PC-3 (cell line): Measurements from ENCODE around the gene PGAP6. TPM values are rescaled to one million over a fixed set of nuclear protein-coding genes. Genes with fewer than 3 reads are reported as not detected.
"Not testable (repeated sequence)": the region's sequence is repeated elsewhere in the genome, so short reads cannot be mapped to it uniquely, and the experiment has no call there.

ENCODE experiments used
- ATAC-seq: fragments of 200-7000 bp; cut with Tn5 transposase; 2 replicates; pipeline ENCODE4 v1.9.1; 2020; ENCODE audit warnings: mild to moderate bottlenecking, moderate library complexity
- BruUV-seq: library from RNA; stranded (reverse); fragments of 400-500 nt; replicated peaks from 2 replicates; lab custom pipeline; 2021; lab: Mats Ljungman, UMichigan
- CTCF ChIA-PET: fragments of 300-600 bp; sonication (Branson Sonifier 250); formaldehyde crosslinking; loops from one replicate; lab custom pipeline; 2022; ENCODE audit warnings: antibody characterized with exemption; lab: Charles Lee
- POLR2A ChIA-PET: fragments of 300-600 bp; sonication (Branson Sonifier 250); formaldehyde crosslinking; loops from one replicate; lab custom pipeline; 2022; ENCODE audit warnings: antibody characterized with exemption; ENCODE audit not compliant: unreplicated experiment; lab: Charles Lee
- DNase-seq: peaks from one replicate; pipeline ENCODE4 v3.0.0-alpha.2; 2015
- H2AFZ ChIP-seq: fragments of 300-600 bp; sonication (generic); 2 replicates; pipeline ENCODE4 v1.6.0; 2016; ENCODE audit warnings: antibody characterized with exemption, low read length
- H3F3A ChIP-seq: fragments of 300-600 bp; sonication (generic); one replicate; pipeline ENCODE4 v1.6.0; 2017; ENCODE audit warnings: antibody characterized with exemption, low read length, control low read depth, mild to moderate bottlenecking; ENCODE audit not compliant: unreplicated experiment
- H3K27ac ChIP-seq: fragments of 300-600 bp; sonication (generic); 2 replicates; pipeline ENCODE4 v1.5.1; 2016; ENCODE audit warnings: mild to moderate bottlenecking, low read length
- H3K27me3 ChIP-seq: fragments of 300-600 bp; sonication (generic); 2 replicates; pipeline ENCODE4 v1.6.1; 2016; ENCODE audit warnings: low read length, mixed read lengths
- H3K36me3 ChIP-seq: fragments of 300-600 bp; sonication (generic); 2 replicates; pipeline ENCODE4 v1.6.1; 2016; ENCODE audit warnings: low read depth, mixed run types, low read length, mixed read lengths
- H3K4me1 ChIP-seq: fragments of 300-600 bp; sonication (generic); 2 replicates; pipeline ENCODE4 v1.5.1; 2016; ENCODE audit warnings: low read length; ENCODE audit not compliant: insufficient read depth
- H3K4me2 ChIP-seq: fragments of 300-600 bp; sonication (generic); 2 replicates; pipeline ENCODE4 v1.6.0; 2016; ENCODE audit warnings: low read length
- H3K4me3 ChIP-seq: fragments of 300-600 bp; sonication (generic); 2 replicates; pipeline ENCODE4 v1.5.1; 2016; ENCODE audit warnings: mild to moderate bottlenecking, low read length, mixed read lengths
- H3K79me2 ChIP-seq: fragments of 300-600 bp; sonication (generic); 2 replicates; pipeline ENCODE4 v1.6.1; 2017; ENCODE audit warnings: low read length, mixed read lengths
- H3K9ac ChIP-seq: fragments of 300-600 bp; sonication (generic); 2 replicates; pipeline ENCODE4 v1.6.0; 2016; ENCODE audit warnings: mild to moderate bottlenecking, low read length
- H3K9me2 ChIP-seq: fragments of 300-600 bp; sonication (generic); replicated peaks from 2 replicates; pipeline ENCODE4 v1.6.1; 2016; ENCODE audit warnings: mixed run types, low read length, mixed read lengths
- H3K9me3 ChIP-seq: fragments of 300-600 bp; sonication (generic); 2 replicates; pipeline ENCODE4 v1.6.1; 2016; ENCODE audit warnings: low read length, mixed read lengths
- H4K20me1 ChIP-seq: fragments of 300-600 bp; sonication (generic); 2 replicates; pipeline ENCODE4 v1.6.1; 2016; ENCODE audit warnings: low read length, mixed read lengths
- EZH2 ChIP-seq: fragments of 300-600 bp; sonication (generic); IDR thresholded peaks from one replicate; pipeline ENCODE4 v1.6.1; 2017; ENCODE audit warnings: antibody characterized with exemption, mild to moderate bottlenecking, low read length; ENCODE audit not compliant: unreplicated experiment
- EZH2phosphoT487 ChIP-seq: fragments of 300-600 bp; sonication (generic); IDR thresholded peaks from 2 replicates; pipeline ENCODE4 v1.6.1; 2018; ENCODE audit warnings: mild to moderate bottlenecking, antibody characterized with exemption, low read length, borderline replicate concordance
- intact Hi-C: fragments of 100-400 bp; cut with micrococcal nuclease; formaldehyde crosslinking; loops from 2 replicates; pipeline ENCODE4 v1.9.0; 2023
- total RNA-seq: library from RNA; depleted of rRNA; stranded (reverse); fragments of >200 nt; gene quantifications from 2 replicates; pipeline ENCODE4 v1.2.3, GENCODE V29; 2014
- TF ChIP-seq, protein P1 (sequence below): fragments of 300-600 bp; sonication (generic); conservative IDR thresholded peaks from 2 replicates; pipeline ENCODE4 v1.5.1; 2017; ENCODE audit warnings: antibody characterized with exemption, low read depth, mild to moderate bottlenecking, low read length

The PGAP6 gene
- total RNA-seq, 1 experiment from 2014 or later = 40.8 TPM

DNA sequence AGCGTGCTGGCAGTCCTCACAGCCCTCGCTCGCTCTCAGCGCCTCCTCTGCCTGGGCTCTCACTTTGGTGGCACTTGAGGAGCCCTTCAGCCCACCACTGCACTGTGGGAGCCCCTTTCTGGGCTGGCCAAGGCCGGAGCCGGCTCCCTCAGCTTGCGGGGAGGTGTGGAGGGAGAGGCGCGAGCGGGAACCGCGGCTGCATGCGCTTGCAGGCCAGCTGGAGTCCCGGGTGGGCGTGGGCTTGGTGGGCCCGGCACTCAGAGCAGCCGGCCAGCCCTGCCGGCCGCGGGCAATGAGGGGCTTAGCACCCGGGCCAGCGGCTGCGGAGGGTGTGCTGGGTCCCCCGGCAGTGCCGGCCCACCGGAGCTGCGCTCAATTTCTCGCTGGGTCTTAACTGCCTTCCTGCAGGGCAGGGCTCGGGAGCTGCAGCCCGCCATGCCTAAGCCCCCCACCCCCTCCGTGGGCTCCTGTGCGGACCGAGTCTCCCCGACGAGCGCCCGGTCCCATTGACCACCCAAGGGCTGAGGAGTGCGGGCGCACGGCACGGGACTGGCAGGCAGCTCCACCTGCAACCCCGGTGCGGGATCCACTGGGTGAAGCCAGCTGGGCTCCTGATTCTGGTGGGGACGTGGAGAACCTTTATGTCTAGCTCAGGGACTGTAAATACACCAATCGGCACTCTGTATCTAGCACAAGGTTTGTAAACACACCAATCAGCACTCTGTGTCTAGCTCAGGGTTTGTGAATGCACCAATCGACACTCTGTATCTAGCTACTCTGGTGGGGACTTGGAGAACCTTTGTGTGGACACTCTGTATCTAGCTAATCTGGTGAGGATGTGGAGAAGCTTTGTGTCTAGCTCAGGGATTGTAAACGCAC, 40.4 kb downstream of the PGAP6 start:
- BruUV-seq, H3K4me1 ChIP-seq, H3K27me3 ChIP-seq, ATAC-seq, DNase-seq, POLR2A ChIA-PET, H3K9me3 ChIP-seq, H3K9me2 ChIP-seq, H3K9ac ChIP-seq, H2AFZ ChIP-seq, H3K4me2 ChIP-seq, H4K20me1 ChIP-seq, H3F3A ChIP-seq, CTCF ChIA-PET, intact Hi-C loops, H3K27ac ChIP-seq, H3K36me3 ChIP-seq, H3K4me3 ChIP-seq: not testable (repeated sequence)
- H3K79me2 ChIP-seq = peaks cover 75% of the 10 kb centered on the region

DNA sequence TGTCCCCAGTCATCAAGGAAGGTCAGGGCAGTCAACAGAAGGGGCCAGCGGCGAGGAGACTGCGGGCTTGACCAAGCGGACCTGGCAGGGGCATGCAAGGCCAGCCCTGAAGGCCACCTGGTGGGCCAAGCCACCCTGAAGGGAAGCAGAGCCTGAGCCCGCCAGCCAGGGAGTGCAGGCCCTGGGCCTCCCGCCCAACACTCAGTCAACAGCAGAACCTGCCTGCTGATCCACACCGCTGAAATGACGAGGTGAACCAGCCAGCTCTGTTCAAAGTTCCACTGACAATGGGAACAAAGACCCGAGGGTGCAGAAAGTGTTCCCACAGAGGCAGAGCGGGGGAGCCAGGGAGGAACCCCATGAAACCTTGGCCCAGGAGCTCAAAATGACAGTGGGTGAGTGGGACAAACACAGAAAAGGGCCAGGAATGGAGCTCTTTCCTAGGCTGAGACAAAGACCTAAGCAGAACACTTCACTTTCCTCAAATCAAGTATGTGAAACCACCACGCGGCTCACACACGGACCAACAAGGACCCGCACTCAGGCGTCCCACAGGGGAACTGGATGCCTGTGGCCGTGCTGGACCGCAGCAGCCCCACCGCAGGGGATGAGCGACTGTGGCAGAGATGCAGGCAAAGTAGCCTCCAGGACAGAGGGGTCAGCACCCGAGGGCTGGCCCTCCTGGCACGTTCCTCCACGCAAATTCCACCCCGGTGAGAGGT, 41.2 kb downstream of the PGAP6 start:
- BruUV-seq = no TSS peak
- intact Hi-C loops = no loop called here
- Histone ChIP-seq H3K27me3 (no peaks in the 10 kb centered on the region), H3K4me1 (no peaks in the 10 kb centered on the region), H3F3A (no peaks in the 10 kb centered on the region), H3K36me3 (no peaks in the 10 kb centered on the region), H4K20me1 (peaks cover 11% of the 10 kb centered on the region; the same call in 1 of the 2 replicates), H3K9me2 (no peaks in the 10 kb centered on the region), H3K4me3 (no peak overlapping the region), H3K4me2 (no peak overlapping the region), H3K79me2 (peaks cover 75% of the 10 kb centered on the region), H3K9ac (no peak overlapping the region), H3K9me3 (no peaks in the 10 kb centered on the region), H2AFZ (no peak overlapping the region), H3K27ac (no peak overlapping the region)
- TF ChIP-seq EZH2 = no peak
- TF ChIP-seq, protein P1, sequence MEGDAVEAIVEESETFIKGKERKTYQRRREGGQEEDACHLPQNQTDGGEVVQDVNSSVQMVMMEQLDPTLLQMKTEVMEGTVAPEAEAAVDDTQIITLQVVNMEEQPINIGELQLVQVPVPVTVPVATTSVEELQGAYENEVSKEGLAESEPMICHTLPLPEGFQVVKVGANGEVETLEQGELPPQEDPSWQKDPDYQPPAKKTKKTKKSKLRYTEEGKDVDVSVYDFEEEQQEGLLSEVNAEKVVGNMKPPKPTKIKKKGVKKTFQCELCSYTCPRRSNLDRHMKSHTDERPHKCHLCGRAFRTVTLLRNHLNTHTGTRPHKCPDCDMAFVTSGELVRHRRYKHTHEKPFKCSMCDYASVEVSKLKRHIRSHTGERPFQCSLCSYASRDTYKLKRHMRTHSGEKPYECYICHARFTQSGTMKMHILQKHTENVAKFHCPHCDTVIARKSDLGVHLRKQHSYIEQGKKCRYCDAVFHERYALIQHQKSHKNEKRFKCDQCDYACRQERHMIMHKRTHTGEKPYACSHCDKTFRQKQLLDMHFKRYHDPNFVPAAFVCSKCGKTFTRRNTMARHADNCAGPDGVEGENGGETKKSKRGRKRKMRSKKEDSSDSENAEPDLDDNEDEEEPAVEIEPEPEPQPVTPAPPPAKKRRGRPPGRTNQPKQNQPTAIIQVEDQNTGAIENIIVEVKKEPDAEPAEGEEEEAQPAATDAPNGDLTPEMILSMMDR = no peak
- no peak for TF ChIP-seq EZH2phosphoT487
- ChIA-PET CTCF (no interaction called here), POLR2A (no interaction called here)
- ATAC-seq (no peak), DNase-seq (no peak)

DNA sequence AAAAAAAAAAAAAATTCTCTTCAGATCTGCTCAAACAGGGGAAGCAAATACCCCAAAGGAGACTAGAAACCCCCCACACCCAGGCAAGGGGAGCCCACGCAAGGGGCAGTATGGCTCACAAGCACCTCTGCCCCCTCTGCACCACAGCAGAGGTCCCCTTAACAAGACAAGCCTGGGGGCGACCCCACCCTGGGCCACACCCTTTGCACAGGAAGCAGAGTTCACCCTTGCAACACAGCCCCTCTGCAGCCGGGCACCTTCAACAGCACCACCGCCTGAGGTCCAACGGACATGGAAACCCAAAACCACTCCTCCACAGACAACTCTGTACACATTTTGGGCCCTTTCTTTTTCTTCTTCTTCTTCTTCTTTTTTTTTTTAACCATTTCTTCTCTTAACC, 42.1 kb downstream of the PGAP6 start:
- DNase-seq = no peak
- Histone ChIP-seq H2AFZ (no peak overlapping the region), H3K9me2 (no peaks in the 10 kb centered on the region), H3K27ac (no peak overlapping the region), H3F3A (no peaks in the 10 kb centered on the region), H3K9ac (no peak overlapping the region), H3K79me2 (peaks cover 77% of the 10 kb centered on the region), H3K36me3 (no peaks in the 10 kb centered on the region), H3K4me3 (no peak overlapping the region), H4K20me1 (peaks cover 11% of the 10 kb centered on the region; the same call in 1 of the 2 replicates), H3K4me1 (no peaks in the 10 kb centered on the region), H3K4me2 (no peak overlapping the region), H3K9me3 (no peaks in the 10 kb centered on the region), H3K27me3 (no peaks in the 10 kb centered on the region)
- no peak for TF ChIP-seq EZH2
- TF ChIP-seq, protein P1 = no peak
- no peak for TF ChIP-seq EZH2phosphoT487
- no peak for ATAC-seq
- BruUV-seq = no TSS peak
- intact Hi-C loops = no loop called here
- ChIA-PET CTCF (no interaction called here), POLR2A (no interaction called here)
